Measurements from ENCODE around the gene NAA38.

NAA38 gene

GRCh38 chr17:7894866-7895265, 37.5 kb upstream of the NAA38 start:
- no peaks in the 10 kb centered on the region for H3K4me1 ChIP-seq (ENCODE audit: low read depth, poor library complexity, severe bottlenecking)
- H3K36me3 ChIP-seq (ENCODE audit: insufficient read depth), result no peaks in the 10 kb centered on the region
- no peak for TF ChIP-seq CTCF (conservative IDR thresholded peaks at IDR 0.05; ENCODE audit: low read depth, low read length)
- H2AFZ ChIP-seq (ENCODE audit: low read depth), result no peak overlapping the region
- H3K4me3 ChIP-seq (IDR thresholded peaks at IDR 0.05; ENCODE audit: insufficient read depth, low read depth, low read length), result no peak overlapping the region
- no peaks in the 10 kb centered on the region for H4K20me1 ChIP-seq (ENCODE audit: insufficient read depth)
- H3K27ac ChIP-seq, result no peak overlapping the region
- H3K79me2 ChIP-seq (ENCODE audit: insufficient read depth, low read depth), result no peaks in the 10 kb centered on the region
- no peak overlapping the region for H3K9ac ChIP-seq
- no peaks in the 10 kb centered on the region for H3K27me3 ChIP-seq (ENCODE audit: insufficient read depth, low read depth)
- H3K4me2 ChIP-seq, result no peak overlapping the region

GRCh38 chr17:7894226-7894625, 36.9 kb upstream of the NAA38 start:
- Histone ChIP-seq H3K9ac (no peak overlapping the region), H3K27ac (no peak overlapping the region), H3K4me3 (IDR thresholded peaks at IDR 0.05; ENCODE audit: insufficient read depth, low read depth, low read length) (no peak overlapping the region), H4K20me1 (ENCODE audit: insufficient read depth) (no peaks in the 10 kb centered on the region), H3K4me2 (no peak overlapping the region), H3K27me3 (ENCODE audit: insufficient read depth, low read depth) (no peaks in the 10 kb centered on the region), H3K36me3 (ENCODE audit: insufficient read depth) (no peaks in the 10 kb centered on the region), H2AFZ (ENCODE audit: low read depth) (no peak overlapping the region), H3K4me1 (ENCODE audit: low read depth, poor library complexity, severe bottlenecking) (no peaks in the 10 kb centered on the region), H3K79me2 (ENCODE audit: insufficient read depth, low read depth) (no peaks in the 10 kb centered on the region)
- no peak for TF ChIP-seq CTCF (conservative IDR thresholded peaks at IDR 0.05; ENCODE audit: low read depth, low read length)

- no peak overlapping the region for H3K9ac ChIP-seq
- H3K4me1 ChIP-seq (ENCODE audit: low read depth, poor library complexity, severe bottlenecking), result no peaks in the 10 kb centered on the region
- H4K20me1 ChIP-seq (ENCODE audit: insufficient read depth), result no peaks in the 10 kb centered on the region
- H3K79me2 ChIP-seq (ENCODE audit: insufficient read depth, low read depth), result no peaks in the 10 kb centered on the region
- no peak overlapping the region for H3K4me2 ChIP-seq
- no peak overlapping the region for H3K4me3 ChIP-seq (IDR thresholded peaks at IDR 0.05; ENCODE audit: insufficient read depth, low read depth, low read length)
- no peak overlapping the region for H2AFZ ChIP-seq (ENCODE audit: low read depth)
- H3K27me3 ChIP-seq (ENCODE audit: insufficient read depth, low read depth), result no peaks in the 10 kb centered on the region
- TF ChIP-seq CTCF (conservative IDR thresholded peaks at IDR 0.05; ENCODE audit: low read depth, low read length), result no peak
- no peaks in the 10 kb centered on the region for H3K36me3 ChIP-seq (ENCODE audit: insufficient read depth)
- H3K27ac ChIP-seq, result no peak overlapping the region
Measured at GRCh38 chr17:7893187-7893880, 36.0 kb upstream of the NAA38 start.

GRCh38 chr17:7889166-7889955, 32.0 kb upstream of the NAA38 start:
- Histone ChIP-seq H2AFZ (ENCODE audit: low read depth) (no peak overlapping the region), H3K4me1 (ENCODE audit: low read depth, poor library complexity, severe bottlenecking) (peaks cover 3% of the 10 kb centered on the region), H3K4me2 (no peak overlapping the region), H3K4me3 (IDR thresholded peaks at IDR 0.05; ENCODE audit: insufficient read depth, low read depth, low read length) (no peak overlapping the region), H3K27me3 (ENCODE audit: insufficient read depth, low read depth) (no peaks in the 10 kb centered on the region), H3K9ac (no peak overlapping the region), H3K27ac (no peak overlapping the region), H3K36me3 (ENCODE audit: insufficient read depth) (no peaks in the 10 kb centered on the region), H4K20me1 (ENCODE audit: insufficient read depth) (no peaks in the 10 kb centered on the region), H3K79me2 (ENCODE audit: insufficient read depth, low read depth) (no peaks in the 10 kb centered on the region)
- TF ChIP-seq CTCF (conservative IDR thresholded peaks at IDR 0.05; ENCODE audit: low read depth, low read length), result no peak
